Upper lobe of left lung (tissue), 4 donors: ENCODE data around the gene EIF2B5.

Source experiments
- EP300 ChIP-seq, 4 donors: sonication (generic); formaldehyde crosslinking; IDR thresholded peaks; one replicate each; pipeline ENCODE4 v1.5.1; 2017; ENCODE audit warnings: antibody characterized with exemption in 4 of 4, control low read depth in 2 of 4
- POLR2A ChIP-seq, 4 donors: fragments of 450-650 bp; IDR thresholded peaks; one replicate each; pipeline ENCODE4 v1.5.1; 2016 to 2017; ENCODE audit warnings: antibody characterized with exemption in 4 of 4, mild to moderate bottlenecking in 2 of 4
- POLR2AphosphoS5 ChIP-seq, 2 donors: sonication (generic); formaldehyde crosslinking; IDR thresholded peaks; one replicate each; pipeline ENCODE4 v1.5.1; 2017; ENCODE audit warnings: antibody characterized with exemption in 2 of 2
- TF ChIP-seq, protein P1 (sequence below), 6 experiments: fragments of 450-650 bp in 4 of 6; fragments of 200-600 bp in 2 of 6; sonication (generic) in 2 of 6; IDR thresholded peaks; one replicate each; pipeline ENCODE4 v1.5.1; 2016 to 2019; ENCODE audit warnings: antibody characterized with exemption in 6 of 6

DNA sequence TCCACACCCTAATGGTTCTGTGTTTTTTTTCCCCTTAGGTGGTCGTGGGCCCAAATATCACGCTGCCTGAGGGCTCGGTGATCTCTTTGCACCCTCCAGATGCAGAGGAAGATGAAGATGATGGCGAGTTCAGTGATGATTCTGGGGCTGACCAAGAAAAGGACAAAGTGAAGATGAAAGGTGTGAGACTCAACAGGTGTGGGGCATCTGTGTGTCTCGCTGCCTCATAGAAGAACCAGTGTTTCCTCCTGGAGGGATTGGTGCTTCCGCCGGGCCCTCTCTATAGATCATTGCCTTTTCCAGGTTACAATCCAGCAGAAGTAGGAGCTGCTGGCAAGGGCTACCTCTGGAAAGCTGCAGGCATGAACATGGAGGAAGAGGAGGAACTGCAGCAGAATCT is 7.0 kb downstream of the EIF2B5 start:
- TF ChIP-seq POLR2A (IDR thresholded peaks at IDR 0.05) (no peak), EP300 (IDR thresholded peaks at IDR 0.05) (no peak), POLR2AphosphoS5 (IDR thresholded peaks at IDR 0.05) (no peak)
- TF ChIP-seq, protein P1, sequence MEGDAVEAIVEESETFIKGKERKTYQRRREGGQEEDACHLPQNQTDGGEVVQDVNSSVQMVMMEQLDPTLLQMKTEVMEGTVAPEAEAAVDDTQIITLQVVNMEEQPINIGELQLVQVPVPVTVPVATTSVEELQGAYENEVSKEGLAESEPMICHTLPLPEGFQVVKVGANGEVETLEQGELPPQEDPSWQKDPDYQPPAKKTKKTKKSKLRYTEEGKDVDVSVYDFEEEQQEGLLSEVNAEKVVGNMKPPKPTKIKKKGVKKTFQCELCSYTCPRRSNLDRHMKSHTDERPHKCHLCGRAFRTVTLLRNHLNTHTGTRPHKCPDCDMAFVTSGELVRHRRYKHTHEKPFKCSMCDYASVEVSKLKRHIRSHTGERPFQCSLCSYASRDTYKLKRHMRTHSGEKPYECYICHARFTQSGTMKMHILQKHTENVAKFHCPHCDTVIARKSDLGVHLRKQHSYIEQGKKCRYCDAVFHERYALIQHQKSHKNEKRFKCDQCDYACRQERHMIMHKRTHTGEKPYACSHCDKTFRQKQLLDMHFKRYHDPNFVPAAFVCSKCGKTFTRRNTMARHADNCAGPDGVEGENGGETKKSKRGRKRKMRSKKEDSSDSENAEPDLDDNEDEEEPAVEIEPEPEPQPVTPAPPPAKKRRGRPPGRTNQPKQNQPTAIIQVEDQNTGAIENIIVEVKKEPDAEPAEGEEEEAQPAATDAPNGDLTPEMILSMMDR (IDR thresholded peaks at IDR 0.05) = no peak
